Body of pancreas (tissue), 4 donors: Measurements from ENCODE around the gene HERC3. TPM values are rescaled to one million over a fixed set of nuclear protein-coding genes. Genes with fewer than 3 reads are reported as not detected.

Source experiments
- ATAC-seq: fragments of 150-250 bp; one replicate; pipeline ENCODE4 v1.9.1; 2016
- DNase-seq, 4 donors: peaks; one replicate each; pipeline ENCODE4 v3.0.0-alpha.2; 2019
- H3K27ac ChIP-seq, 4 donors: fragments of 200-600 bp; sonication (generic); 1 replicate in 3 of 4; 2 replicates in 1 of 4; pipeline versions ENCODE4 v1.5.1 to v1.6.1; 2016 to 2019; ENCODE audit warnings: mild to moderate bottlenecking in 1 of 4, mixed read lengths in 1 of 4, moderate library complexity in 1 of 4
- H3K27me3 ChIP-seq, 2 donors: fragments of 200-600 bp; sonication (generic); one replicate each; pipeline ENCODE4 v1.6.0; 2016; ENCODE audit warnings: mild to moderate bottlenecking in 1 of 2
- H3K36me3 ChIP-seq, 2 donors: fragments of 200-600 bp; sonication (generic); replicated peaks in 1 of 2; 2 replicates each; pipeline ENCODE4 v1.5.1; 2016; ENCODE audit warnings: low read depth in 2 of 2; ENCODE audit not compliant: insufficient read depth in 1 of 2
- H3K4me1 ChIP-seq: fragments of 200-600 bp; sonication (generic); one replicate; pipeline ENCODE4 v1.6.0; 2016
- H3K4me3 ChIP-seq, 2 donors: fragments of 200-600 bp; sonication (generic); 1 replicate in 1 of 2; 2 replicates in 1 of 2; pipeline ENCODE4 v1.5.1; 2016 to 2019
- H3K9me3 ChIP-seq, 3 donors: fragments of 200-600 bp; sonication (generic); 1 replicate in 2 of 3; 2 replicates in 1 of 3; pipeline ENCODE4 v1.5.1; 2016
- CTCF ChIP-seq, 7 experiments: fragments of 450-650 bp in 4 of 7; fragments of 200-600 bp in 3 of 7; sonication (generic) in 3 of 7; IDR thresholded peaks; one replicate each; pipeline ENCODE4 v1.5.1; 2016 to 2019; ENCODE audit warnings: antibody characterized with exemption in 7 of 7
- POLR2A ChIP-seq, 3 donors: fragments of 450-650 bp; IDR thresholded peaks; one replicate each; pipeline ENCODE4 v1.6.1; 2016; ENCODE audit warnings: antibody characterized with exemption in 3 of 3, mild to moderate bottlenecking in 2 of 3
- WGBS, 2 donors: methylation state at CpG; one replicate each; pipeline ENCODE4 v1.1.5; 2017; 5-methylcytosine and 5-hydroxymethylcytosine counted together
- intact Hi-C: fragments of 100-400 bp; cut with DNase I; formaldehyde crosslinking; loops from one replicate; pipeline ENCODE4 v1.15.1; 2023
- total RNA-seq, 2 donors: library from RNA; depleted of rRNA; stranded (reverse); fragments of >200 nt; gene quantifications; one replicate each; pipeline ENCODE4 v1.1.0, GENCODE V29; 2016

The HERC3 gene
- total RNA-seq, 2 donors from 2014 or later, result 10.9 to 19.5 TPM

- 86 to 92% methylated on average over 7 of the region's 7 CpGs for WGBS, 2 donors
- ATAC-seq, result no peak
- Histone ChIP-seq H3K36me3 (peaks cover 18 to 24% of the 10 kb centered on the region in 2 donors), H3K27ac (no peak overlapping the region), H3K4me3 (no peak overlapping the region), H3K27me3 (no peaks in the 10 kb centered on the region), H3K4me1 (peaks cover 39% of the 10 kb centered on the region), H3K9me3 (no peaks in the 10 kb centered on the region)
- intact Hi-C loops, result loop anchor here (10.0 kb wide), 1 partner anchor 53 kb away; no protein-coding TSS in a partner anchor
- TF ChIP-seq POLR2A (IDR thresholded peaks at IDR 0.05) (no peak), CTCF (IDR thresholded peaks at IDR 0.05) (no peak)
- no peak for DNase-seq
These were observed 159.2 kb downstream of the HERC3 start for GRCh38 chr4:88751258-88752075.

GRCh38 chr4:88752076-88752463 is 159.8 kb downstream of the HERC3 start:
- TF ChIP-seq POLR2A (IDR thresholded peaks at IDR 0.05) (no peak), CTCF (IDR thresholded peaks at IDR 0.05) (no peak)
- Histone ChIP-seq H3K9me3 (no peaks in the 10 kb centered on the region), H3K4me3 (no peak overlapping the region), H3K27ac (no peak overlapping the region), H3K27me3 (no peaks in the 10 kb centered on the region), H3K4me1 (peaks cover 39% of the 10 kb centered on the region), H3K36me3 (peaks cover 18 to 22% of the 10 kb centered on the region in 2 donors)
- DNase-seq (no peak), ATAC-seq (no peak)
- 58 to 66% methylated on average over 4 of the region's 4 CpGs for WGBS, 2 donors
- intact Hi-C loops, result loop anchor here (10.0 kb wide), 1 partner anchor 53 kb away; no protein-coding TSS in a partner anchor

- Histone ChIP-seq H3K4me1 (peaks cover 39% of the 10 kb centered on the region), H3K9me3 (no peaks in the 10 kb centered on the region), H3K36me3 (peaks cover 16 to 18% of the 10 kb centered on the region in 2 donors), H3K27ac (peak overlapping the region in 1 of 4 donors; percentile 64), H3K4me3 (no peak overlapping the region), H3K27me3 (no peaks in the 10 kb centered on the region)
- ATAC-seq, result no peak
- peak; percentile 26 to 63 (median 39) for DNase-seq
- 13 to 20% methylated on average over 2 of the region's 2 CpGs for WGBS, 2 donors
- intact Hi-C loops, result loop anchor here (10.0 kb wide), 1 partner anchor 52 kb away; no protein-coding TSS in a partner anchor
- TF ChIP-seq POLR2A (IDR thresholded peaks at IDR 0.05), result no peak
- peak in 2 of 7 experiments; percentile 13 to 14 for TF ChIP-seq CTCF (IDR thresholded peaks at IDR 0.05)
These were observed 160.5 kb downstream of the HERC3 start for GRCh38 chr4:88752754-88753153.

DNA sequence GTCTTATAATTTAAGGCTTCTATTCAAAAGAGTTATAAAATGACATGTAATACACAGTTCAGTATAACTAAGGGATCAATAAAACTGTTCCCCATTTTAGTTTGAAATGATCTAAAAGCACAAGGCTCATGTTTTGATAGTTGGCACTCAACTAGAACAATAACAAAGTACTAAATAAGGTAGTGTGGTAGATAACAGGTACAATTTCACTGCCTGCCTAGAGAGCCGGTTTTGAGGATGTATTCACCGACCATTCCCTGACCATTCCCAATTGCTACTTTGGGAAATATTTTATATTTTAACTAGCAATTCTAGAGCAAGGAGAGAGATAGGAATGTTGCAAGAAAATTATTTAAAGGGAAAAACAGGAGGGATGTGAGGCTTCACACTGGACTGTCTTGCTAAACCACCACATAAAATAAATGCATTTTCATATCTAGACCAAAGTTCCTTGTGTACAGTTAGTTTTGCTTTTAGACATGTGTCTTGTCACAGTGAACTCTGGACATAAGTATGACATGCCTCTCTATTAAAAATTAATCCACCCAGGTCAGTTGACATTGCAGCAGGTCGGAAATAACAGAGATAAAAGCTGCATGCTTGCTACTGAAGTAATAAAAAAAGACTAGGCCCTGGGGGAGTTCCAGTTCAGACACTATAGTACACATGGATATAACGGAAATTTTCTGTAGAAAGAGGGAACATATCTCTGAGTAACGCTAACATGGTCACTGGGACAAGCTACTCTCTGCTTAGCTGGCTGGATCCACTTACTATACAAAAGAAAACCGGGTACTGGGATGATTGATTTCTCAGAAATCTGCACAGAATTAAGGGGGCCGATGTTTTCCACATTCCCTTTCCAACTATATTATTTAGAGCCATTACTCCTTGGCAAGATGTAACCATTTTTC is 161.6 kb downstream of the HERC3 start:
- ATAC-seq, result peak; percentile 54
- H3K9me3 ChIP-seq, result no peaks in the 10 kb centered on the region
- DNase-seq, result no peak
- peaks cover 9 to 13% of the 10 kb centered on the region in 2 donors for H3K36me3 ChIP-seq
- H3K27me3 ChIP-seq, result no peaks in the 10 kb centered on the region
- 22 to 25% methylated on average over 7 of the region's 7 CpGs for WGBS, 2 donors
- peak overlapping the region in 2 of 4 donors; percentile 20 to 64 for H3K27ac ChIP-seq
- intact Hi-C loops, result loop anchor here (10.0 kb wide), 1 partner anchor 51 kb away; no protein-coding TSS in a partner anchor
- no peak for TF ChIP-seq CTCF (IDR thresholded peaks at IDR 0.05)
- TF ChIP-seq POLR2A (IDR thresholded peaks at IDR 0.05), result no peak
- H3K4me3 ChIP-seq, result no peak overlapping the region
- H3K4me1 ChIP-seq, result peaks cover 50% of the 10 kb centered on the region
